Loucy (cell line): ENCODE data around the gene ELMO2.

Source experiments
- EZH2phosphoT487 ChIP-seq: fragments of 200-600 bp; IDR thresholded peaks from 2 replicates; pipeline ENCODE4 v1.6.1; 2018; ENCODE audit warnings: antibody characterized with exemption, mild to moderate bottlenecking, moderate library complexity, borderline replicate concordance
- TF ChIP-seq, protein P1 (sequence below): fragments of 200-600 bp; sonication (generic); conservative IDR thresholded peaks from 2 replicates; pipeline ENCODE4 v1.5.1; 2014; ENCODE audit warnings: mild to moderate bottlenecking, antibody characterized with exemption, low read length

DNA sequence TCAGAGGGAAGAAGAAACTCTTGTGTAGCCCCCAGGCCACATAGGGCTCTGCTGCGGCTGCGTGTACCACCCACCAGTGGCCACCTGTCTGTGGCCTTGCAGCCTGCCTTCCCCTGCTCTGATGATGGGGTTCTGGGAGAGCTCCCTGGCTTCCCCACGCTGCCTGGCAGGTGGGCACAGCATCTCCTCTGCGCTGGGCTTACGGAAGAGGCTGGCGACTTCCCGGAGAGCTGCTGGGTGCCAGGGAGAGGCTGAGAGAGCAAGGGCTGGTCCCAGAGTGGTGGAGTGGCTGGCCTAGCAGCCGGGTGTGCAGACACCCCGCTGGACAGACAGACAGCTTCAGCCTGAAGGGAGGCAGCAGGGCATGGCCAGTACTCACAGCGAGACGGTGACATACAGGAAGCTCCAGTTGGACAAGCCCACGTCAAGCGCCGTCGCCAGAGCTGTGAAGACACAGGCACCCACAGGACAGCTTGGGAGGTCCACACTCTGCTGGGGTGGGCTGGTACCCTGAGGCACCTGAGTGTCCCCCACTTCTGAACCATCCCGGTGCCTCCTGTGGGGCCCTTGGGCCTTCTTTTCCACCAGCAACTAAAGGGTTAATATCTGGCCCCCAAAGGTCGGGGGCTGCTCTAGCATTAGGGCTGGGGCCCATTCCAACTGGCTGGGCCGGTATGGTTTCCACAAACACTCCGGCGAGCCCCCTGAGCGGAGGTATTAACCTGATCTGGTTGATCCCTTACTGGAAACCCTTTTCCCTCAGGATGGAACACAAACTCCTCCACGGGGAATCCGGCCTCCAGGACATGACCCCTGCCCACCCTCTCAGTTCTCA, 50.0 kb downstream of the ELMO2 start:
- TF ChIP-seq, protein P1, sequence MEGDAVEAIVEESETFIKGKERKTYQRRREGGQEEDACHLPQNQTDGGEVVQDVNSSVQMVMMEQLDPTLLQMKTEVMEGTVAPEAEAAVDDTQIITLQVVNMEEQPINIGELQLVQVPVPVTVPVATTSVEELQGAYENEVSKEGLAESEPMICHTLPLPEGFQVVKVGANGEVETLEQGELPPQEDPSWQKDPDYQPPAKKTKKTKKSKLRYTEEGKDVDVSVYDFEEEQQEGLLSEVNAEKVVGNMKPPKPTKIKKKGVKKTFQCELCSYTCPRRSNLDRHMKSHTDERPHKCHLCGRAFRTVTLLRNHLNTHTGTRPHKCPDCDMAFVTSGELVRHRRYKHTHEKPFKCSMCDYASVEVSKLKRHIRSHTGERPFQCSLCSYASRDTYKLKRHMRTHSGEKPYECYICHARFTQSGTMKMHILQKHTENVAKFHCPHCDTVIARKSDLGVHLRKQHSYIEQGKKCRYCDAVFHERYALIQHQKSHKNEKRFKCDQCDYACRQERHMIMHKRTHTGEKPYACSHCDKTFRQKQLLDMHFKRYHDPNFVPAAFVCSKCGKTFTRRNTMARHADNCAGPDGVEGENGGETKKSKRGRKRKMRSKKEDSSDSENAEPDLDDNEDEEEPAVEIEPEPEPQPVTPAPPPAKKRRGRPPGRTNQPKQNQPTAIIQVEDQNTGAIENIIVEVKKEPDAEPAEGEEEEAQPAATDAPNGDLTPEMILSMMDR, result no peak
- no peak for TF ChIP-seq EZH2phosphoT487
